ENCODE measurements around the gene EML5. TPM values are rescaled to one million over a fixed set of nuclear protein-coding genes. Genes with fewer than 3 reads are reported as not detected.

EML5 gene
- total and polyA plus RNA-seq, 2 donors (not counting 3 experiments of a cell fraction or from before 2014, with no cell fraction given) = not detected

- intact Hi-C loops (cut with micrococcal nuclease) (no loop called here), dilution Hi-C loops (cut with MboI; ENCODE audit: extremely low pct_ligation_motif_present, low sequenced_read_pairs) (no loop called here)
- H2AFZ ChIP-seq (ENCODE audit: low read depth, low read length) = no peak overlapping the region
- ChIA-PET POLR2A (no interaction called here), CTCF (no interaction called here)
- BruUV-seq (replicated peaks) = no TSS peak
- H3K27me3 ChIP-seq (ENCODE audit: control insufficient read depth in 2 of 2, insufficient read depth in 2 of 2, low read length in 2 of 2) = no peaks in the 10 kb centered on the region
- TF ChIP-seq CTCF (IDR thresholded peaks at IDR 0.05; ENCODE audit: extremely low read depth in 1 of 2, insufficient read depth in 1 of 2, low read depth in 1 of 2, low read length in 2 of 2) (no peak), JUN (IDR thresholded peaks at IDR 0.05; ENCODE audit: borderline replicate concordance, insufficient read depth, insufficient read length, low read depth) (no peak), MYC (IDR thresholded peaks at IDR 0.05; ENCODE audit: low read depth, low read length) (no peak), MAX (IDR thresholded peaks at IDR 0.05; ENCODE audit: insufficient read depth, insufficient read length) (no peak), EZH2 (IDR thresholded peaks at IDR 0.05; ENCODE audit: borderline replicate concordance, low read depth, low read length, severe bottlenecking) (no peak), POLR2A (IDR thresholded peaks at IDR 0.05; ENCODE audit: low read depth, low read length) (no peak), FOS (IDR thresholded peaks at IDR 0.05; ENCODE audit: borderline replicate concordance, insufficient read depth, low read length) (no peak), GATA2 (IDR thresholded peaks at IDR 0.05; ENCODE audit: insufficient read depth, insufficient read length, low read depth, low read length) (no peak), POLR2AphosphoS5 (IDR thresholded peaks at IDR 0.05; ENCODE audit: insufficient read depth, low read depth, low read length) (no peak)
- no peaks in the 10 kb centered on the region for H3K79me2 ChIP-seq (ENCODE audit: control insufficient read depth, insufficient read depth, low read length)
- H3K36me3 ChIP-seq (ENCODE audit: control insufficient read depth in 2 of 2, extremely low read depth in 1 of 2, insufficient read depth in 2 of 2, low read length in 2 of 2) = no peaks in the 10 kb centered on the region
- DNase-seq (ENCODE audit: low read depth, low spot score) (no peak), FAIRE-seq (no peak)
- H3K27ac ChIP-seq (ENCODE audit: insufficient read depth, low read depth, low read length) = no peak overlapping the region
- no peaks in the 10 kb centered on the region for H3K9me1 ChIP-seq (replicated peaks; ENCODE audit: control insufficient read depth, extremely low read depth, insufficient read depth, low read length)
- H3K4me3 ChIP-seq (replicated peaks in 1 of 3; ENCODE audit: insufficient read depth in 1 of 3, low read depth in 1 of 3, low read length in 3 of 3) = no peak overlapping the region
- no peaks in the 10 kb centered on the region for H4K20me1 ChIP-seq (replicated peaks; ENCODE audit: control insufficient read depth, extremely low read depth, insufficient read depth, low read length)
- no peaks in the 10 kb centered on the region for H3K9me3 ChIP-seq (replicated peaks; ENCODE audit: control insufficient read depth, insufficient read depth, low read length)
- no peak overlapping the region for H3K9ac ChIP-seq (replicated peaks; ENCODE audit: extremely low read depth, insufficient read depth, low read length)
- no peaks in the 10 kb centered on the region for H3K4me1 ChIP-seq (ENCODE audit: control insufficient read depth, extremely low read depth, insufficient read depth, low read length)
- no peak overlapping the region for H3K4me2 ChIP-seq (ENCODE audit: insufficient read depth, low read length)
Observed at GRCh38 chr14:88804477-88804876, 11.7 kb upstream of the EML5 start.

Data from endothelial cell of umbilical vein (primary cell).